ENCODE data around the gene DPM3.

The DPM3 gene

DNA sequence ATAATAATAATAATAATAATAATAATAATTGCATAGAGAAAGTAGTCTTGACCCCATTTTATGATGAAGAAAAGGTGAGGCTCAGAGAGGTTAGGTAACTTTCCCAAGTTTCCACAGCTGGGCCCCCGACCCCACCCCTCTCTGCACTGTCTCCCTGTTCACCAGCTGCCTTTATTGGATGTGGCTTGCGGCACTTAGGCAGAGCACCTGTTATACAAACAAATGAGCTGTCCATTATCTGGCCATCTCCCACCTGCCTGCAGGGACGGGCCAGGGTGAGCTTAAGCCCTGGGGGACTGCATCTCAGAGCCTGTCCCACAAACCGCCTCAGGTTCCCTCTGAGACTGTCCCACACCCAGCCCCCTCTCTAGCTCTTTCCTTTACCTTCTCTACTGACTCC, 22.7 kb downstream of the DPM3 start:
- in situ Hi-C loops (cut with HindIII; ENCODE audit: low sequenced_read_pairs) = no loop called here
- no peak for DNase-seq (ENCODE audit: low read depth)
- TF ChIP-seq CTCF (IDR thresholded peaks at IDR 0.05; ENCODE audit: low read depth, low read length, missing control alignments) = no peak
- H3K4me3 ChIP-seq (ENCODE audit: low read depth, low read length) = no peak overlapping the region

DNA sequence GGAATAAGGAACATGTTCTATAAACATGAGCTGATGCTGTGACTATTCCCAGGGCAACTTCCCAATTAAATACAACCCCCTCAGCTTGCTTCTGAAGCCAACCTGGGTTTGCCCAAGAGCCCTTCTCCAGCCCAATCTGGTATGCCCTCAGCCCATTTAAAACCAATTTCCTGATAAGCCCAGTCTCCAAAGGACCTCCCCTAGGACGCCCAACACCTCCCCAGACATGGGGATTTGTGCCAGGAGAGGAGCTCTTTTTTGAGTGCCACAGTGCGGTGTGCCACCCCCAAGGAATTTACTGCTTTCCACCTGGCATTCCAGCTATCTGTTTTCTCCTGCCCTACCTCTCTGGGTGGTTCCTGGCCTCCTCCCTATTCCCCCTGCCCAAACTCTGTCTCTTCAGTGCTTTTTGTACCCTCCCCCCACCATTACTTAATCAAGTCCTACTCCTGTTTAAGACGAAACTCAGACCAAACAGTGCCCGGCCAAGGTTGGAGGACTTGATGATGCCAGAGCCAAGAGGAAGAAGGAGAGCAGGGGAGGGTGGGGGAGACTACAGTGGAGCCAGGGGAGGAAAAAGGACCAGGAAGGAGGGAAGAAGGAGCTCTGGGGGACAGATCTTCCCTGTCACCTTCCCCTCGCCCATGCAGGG, 24.1 kb downstream of the DPM3 start:
- TF ChIP-seq CTCF (IDR thresholded peaks at IDR 0.05; ENCODE audit: low read depth, low read length, missing control alignments) = no peak
- DNase-seq (ENCODE audit: low read depth) = no peak
- in situ Hi-C loops (cut with HindIII; ENCODE audit: low sequenced_read_pairs) = no loop called here
- no peak overlapping the region for H3K4me3 ChIP-seq (ENCODE audit: low read depth, low read length)

DNA sequence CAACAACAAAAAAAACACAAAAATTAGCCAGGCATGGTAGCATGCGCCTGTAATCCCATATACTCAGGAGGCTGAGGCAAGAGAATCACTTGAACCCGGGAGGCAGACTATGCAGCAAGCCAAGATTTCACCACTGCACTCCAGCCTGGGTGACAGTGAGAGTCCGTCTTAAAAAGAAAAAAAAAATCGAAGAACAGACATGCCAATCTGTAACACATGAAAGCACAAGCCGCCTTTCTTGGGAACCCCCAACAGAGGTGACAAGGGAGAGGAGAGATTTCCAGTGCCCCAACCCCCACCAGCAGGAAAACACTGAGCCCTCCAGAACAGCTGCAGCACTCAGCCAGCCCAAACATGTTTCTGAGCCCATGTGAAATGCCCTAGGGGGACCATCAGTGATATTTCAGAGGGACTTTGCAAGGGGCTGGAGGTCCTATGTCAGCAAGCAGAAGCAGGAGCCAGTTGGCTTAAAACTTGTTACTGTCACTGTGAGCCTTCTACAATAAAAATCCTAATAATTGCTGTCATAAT, 26.8 kb downstream of the DPM3 start:
- in situ Hi-C loops (cut with HindIII; ENCODE audit: low sequenced_read_pairs) = loop anchor here (5.0 kb wide), 1 partner anchor 54 kb away; no protein-coding TSS in a partner anchor
- H3K4me3 ChIP-seq (ENCODE audit: low read depth, low read length) = no peak overlapping the region
- DNase-seq (ENCODE audit: low read depth) = no peak
- no peak for TF ChIP-seq CTCF (IDR thresholded peaks at IDR 0.05; ENCODE audit: low read depth, low read length, missing control alignments)

GRCh38 chr1:155110826-155111225, 29.5 kb downstream of the DPM3 start:
- TF ChIP-seq CTCF (IDR thresholded peaks at IDR 0.05; ENCODE audit: low read depth, low read length, missing control alignments) = no peak
- H3K4me3 ChIP-seq (ENCODE audit: low read depth, low read length) = no peak overlapping the region
- no peak for DNase-seq (ENCODE audit: low read depth)
- in situ Hi-C loops (cut with HindIII; ENCODE audit: low sequenced_read_pairs) = loop anchor here (5.0 kb wide), 1 partner anchor 56 kb away; no protein-coding TSS in a partner anchor

DNA sequence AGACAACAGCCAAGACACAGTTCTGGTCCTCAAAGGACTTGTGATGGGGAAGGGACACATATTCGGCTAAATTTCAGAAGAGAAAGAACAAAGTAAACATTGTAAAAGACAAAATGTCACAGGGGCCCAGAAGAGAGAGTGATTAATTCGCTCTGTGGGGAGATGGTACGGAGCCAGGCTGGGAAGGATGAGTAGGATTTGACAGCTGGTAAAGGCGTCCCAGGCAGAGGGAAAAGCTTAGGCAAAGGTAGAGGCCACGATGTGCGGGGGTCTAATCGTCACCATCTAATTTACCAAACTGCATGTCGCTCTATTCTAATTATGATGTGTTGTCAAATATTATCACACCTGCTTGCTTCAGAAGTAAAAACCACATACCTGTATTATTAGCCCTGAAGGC, 29.9 kb downstream of the DPM3 start:
- no peak overlapping the region for H3K4me3 ChIP-seq (ENCODE audit: low read depth, low read length)
- DNase-seq (ENCODE audit: low read depth) = no peak
- TF ChIP-seq CTCF (IDR thresholded peaks at IDR 0.05; ENCODE audit: low read depth, low read length, missing control alignments) = no peak
- in situ Hi-C loops (cut with HindIII; ENCODE audit: low sequenced_read_pairs) = loop anchor here (5.0 kb wide), 1 partner anchor 57 kb away; no protein-coding TSS in a partner anchor

- H3K4me3 ChIP-seq (ENCODE audit: low read depth, low read length) = no peak overlapping the region
- TF ChIP-seq CTCF (IDR thresholded peaks at IDR 0.05; ENCODE audit: low read depth, low read length, missing control alignments) = no peak
- in situ Hi-C loops (cut with HindIII; ENCODE audit: low sequenced_read_pairs) = no loop called here
- DNase-seq (ENCODE audit: low read depth) = no peak
These were observed 32.0 kb downstream of the DPM3 start for GRCh38 chr1:155108296-155108695.

All from astrocyte of the cerebellum (primary cell).